SW 1271 (cell line): Measurements from ENCODE around the gene HOATZ.

Experiments
- DNase-seq, 2 experiments: peaks; one replicate each; lab custom pipeline; 2025; lab: John Stamatoyannopoulos, UW

HOATZ gene

GRCh38 chr11:111549196-111549868 lies 34.8 kb downstream of the HOATZ start:
- DNase-seq: no peak

GRCh38 chr11:111549869-111550203 lies 35.3 kb downstream of the HOATZ start:
- no peak for DNase-seq

GRCh38 chr11:111550258-111550657 lies 35.7 kb downstream of the HOATZ start:
- no peak for DNase-seq

- DNase-seq: no peak
Observed at GRCh38 chr11:111554532-111554931, 40.0 kb downstream of the HOATZ start.

GRCh38 chr11:111555255-111555654 lies 40.7 kb downstream of the HOATZ start:
- no peak for DNase-seq

- peak; percentile 30 to 35 for DNase-seq
Observed at GRCh38 chr11:111557425-111558111, 43.0 kb downstream of the HOATZ start.

GRCh38 chr11:111559800-111560464 lies 45.4 kb downstream of the HOATZ start:
- DNase-seq: no peak

- DNase-seq: no peak
Observed at GRCh38 chr11:111560800-111561199, 46.2 kb downstream of the HOATZ start.

GRCh38 chr11:111561306-111561705 lies 46.7 kb downstream of the HOATZ start:
- DNase-seq: no peak

GRCh38 chr11:111561791-111562325 lies 47.3 kb downstream of the HOATZ start:
- DNase-seq: peak in 1 of 2 experiments; percentile 83

- no peak for DNase-seq
Observed at GRCh38 chr11:111562692-111563389, 48.3 kb downstream of the HOATZ start.

- DNase-seq: peak; percentile 35 to 82
Observed at GRCh38 chr11:111565114-111565720, 50.6 kb downstream of the HOATZ start.

- no peak for DNase-seq
Observed at GRCh38 chr11:111566324-111566723, 51.7 kb downstream of the HOATZ start.

GRCh38 chr11:111569476-111569875 lies 54.9 kb downstream of the HOATZ start:
- DNase-seq: no peak

- no peak for DNase-seq
Observed at GRCh38 chr11:111570796-111571195, 56.2 kb downstream of the HOATZ start.

GRCh38 chr11:111571829-111572501 lies 57.4 kb downstream of the HOATZ start:
- DNase-seq: no peak

GRCh38 chr11:111572581-111572980 lies 58.0 kb downstream of the HOATZ start:
- DNase-seq: no peak

- DNase-seq: no peak
Observed at GRCh38 chr11:111573821-111574249, 59.3 kb downstream of the HOATZ start.

GRCh38 chr11:111574373-111575225 lies 60.0 kb downstream of the HOATZ start:
- no peak for DNase-seq

GRCh38 chr11:111575740-111576139 lies 61.2 kb downstream of the HOATZ start:
- DNase-seq: no peak
